HUDEP-2 (cell line): ENCODE measurements around the gene CIBAR2.
A peak's percentile ranks its signal among the peaks of the same experiment; 100 is the strongest.
"Not testable (repeated sequence)": the region's sequence is repeated elsewhere in the genome, so short reads cannot be mapped to it uniquely, and the experiment has no call there.

Experiments used
- DNase-seq, 76 experiments: peaks; one replicate each; lab custom pipeline; 2025; ENCODE audit not compliant: unreplicated experiment in 76 of 76; lab: John Stamatoyannopoulos, UW

CIBAR2 gene

GRCh38 chr16:85066346-85066885, 45.9 kb downstream of the CIBAR2 start:
- no peak for DNase-seq

GRCh38 chr16:85065099-85065498, 47.2 kb downstream of the CIBAR2 start:
- no peak for DNase-seq

GRCh38 chr16:85064186-85064585, 48.1 kb downstream of the CIBAR2 start:
- no peak for DNase-seq

GRCh38 chr16:85062845-85063244, 49.4 kb downstream of the CIBAR2 start:
- DNase-seq, result peak in 1 of 76 experiments; percentile 5

- no peak for DNase-seq
Measured at GRCh38 chr16:85062323-85062722, 49.9 kb downstream of the CIBAR2 start.

- no peak for DNase-seq
Measured at GRCh38 chr16:85061566-85061965, 50.7 kb downstream of the CIBAR2 start.

GRCh38 chr16:85058909-85059308, 53.4 kb downstream of the CIBAR2 start:
- no peak for DNase-seq

- no peak for DNase-seq
Measured at GRCh38 chr16:85057948-85058347, 54.3 kb downstream of the CIBAR2 start.

- peak in 1 of 76 experiments; percentile 5 for DNase-seq
Measured at GRCh38 chr16:85057212-85057889, 54.9 kb downstream of the CIBAR2 start.

- no peak for DNase-seq
Measured at GRCh38 chr16:85056211-85056748, 56.0 kb downstream of the CIBAR2 start.

GRCh38 chr16:85055493-85056210, 56.6 kb downstream of the CIBAR2 start:
- DNase-seq, result peak in 54 of 76 experiments; percentile 7 to 67 (median 29)

GRCh38 chr16:85054948-85055492, 57.3 kb downstream of the CIBAR2 start:
- no peak for DNase-seq

- not testable (repeated sequence) for DNase-seq
Measured at GRCh38 chr16:85054321-85054720, 58.0 kb downstream of the CIBAR2 start.

GRCh38 chr16:85052536-85052935, 59.7 kb downstream of the CIBAR2 start:
- DNase-seq, result no peak

- DNase-seq, result no peak
Measured at GRCh38 chr16:85051683-85052082, 60.6 kb downstream of the CIBAR2 start.

- no peak for DNase-seq
Measured at GRCh38 chr16:85051067-85051581, 61.1 kb downstream of the CIBAR2 start.

- no peak for DNase-seq
Measured at GRCh38 chr16:85049706-85050305, 62.5 kb downstream of the CIBAR2 start.

GRCh38 chr16:85048921-85049562, 63.2 kb downstream of the CIBAR2 start:
- DNase-seq, result peak in 26 of 76 experiments; percentile 7 to 49 (median 26)
